PC-3 (cell line): ENCODE data around the gene TEKT3. TPM values are rescaled to one million over a fixed set of nuclear protein-coding genes. Genes with fewer than 3 reads are reported as not detected.
A peak's percentile ranks its signal among the peaks of the same experiment; 100 is the strongest.

Source experiments
- ATAC-seq: fragments of 200-7000 bp; cut with Tn5 transposase; 2 replicates; pipeline ENCODE4 v1.9.1; 2020; ENCODE audit warnings: mild to moderate bottlenecking, moderate library complexity
- BruUV-seq: library from RNA; stranded (reverse); fragments of 400-500 nt; replicated peaks from 2 replicates; lab custom pipeline; 2021; lab: Mats Ljungman, UMichigan
- CTCF ChIA-PET: fragments of 300-600 bp; sonication (Branson Sonifier 250); formaldehyde crosslinking; loops from one replicate; lab custom pipeline; 2022; ENCODE audit warnings: antibody characterized with exemption; lab: Charles Lee
- POLR2A ChIA-PET: fragments of 300-600 bp; sonication (Branson Sonifier 250); formaldehyde crosslinking; loops from one replicate; lab custom pipeline; 2022; ENCODE audit warnings: antibody characterized with exemption; ENCODE audit not compliant: unreplicated experiment; lab: Charles Lee
- DNase-seq: peaks from one replicate; pipeline ENCODE4 v3.0.0-alpha.2; 2015
- H2AFZ ChIP-seq: fragments of 300-600 bp; sonication (generic); 2 replicates; pipeline ENCODE4 v1.6.0; 2016; ENCODE audit warnings: antibody characterized with exemption, low read length
- H3F3A ChIP-seq: fragments of 300-600 bp; sonication (generic); one replicate; pipeline ENCODE4 v1.6.0; 2017; ENCODE audit warnings: antibody characterized with exemption, low read length, control low read depth, mild to moderate bottlenecking; ENCODE audit not compliant: unreplicated experiment
- H3K27ac ChIP-seq: fragments of 300-600 bp; sonication (generic); 2 replicates; pipeline ENCODE4 v1.5.1; 2016; ENCODE audit warnings: mild to moderate bottlenecking, low read length
- H3K27me3 ChIP-seq: fragments of 300-600 bp; sonication (generic); 2 replicates; pipeline ENCODE4 v1.6.1; 2016; ENCODE audit warnings: low read length, mixed read lengths
- H3K36me3 ChIP-seq: fragments of 300-600 bp; sonication (generic); 2 replicates; pipeline ENCODE4 v1.6.1; 2016; ENCODE audit warnings: low read depth, mixed run types, low read length, mixed read lengths
- H3K4me1 ChIP-seq: fragments of 300-600 bp; sonication (generic); 2 replicates; pipeline ENCODE4 v1.5.1; 2016; ENCODE audit warnings: low read length; ENCODE audit not compliant: insufficient read depth
- H3K4me2 ChIP-seq: fragments of 300-600 bp; sonication (generic); 2 replicates; pipeline ENCODE4 v1.6.0; 2016; ENCODE audit warnings: low read length
- H3K4me3 ChIP-seq: fragments of 300-600 bp; sonication (generic); 2 replicates; pipeline ENCODE4 v1.5.1; 2016; ENCODE audit warnings: mild to moderate bottlenecking, low read length, mixed read lengths
- H3K79me2 ChIP-seq: fragments of 300-600 bp; sonication (generic); 2 replicates; pipeline ENCODE4 v1.6.1; 2017; ENCODE audit warnings: low read length, mixed read lengths
- H3K9ac ChIP-seq: fragments of 300-600 bp; sonication (generic); 2 replicates; pipeline ENCODE4 v1.6.0; 2016; ENCODE audit warnings: mild to moderate bottlenecking, low read length
- H3K9me2 ChIP-seq: fragments of 300-600 bp; sonication (generic); replicated peaks from 2 replicates; pipeline ENCODE4 v1.6.1; 2016; ENCODE audit warnings: mixed run types, low read length, mixed read lengths
- H3K9me3 ChIP-seq: fragments of 300-600 bp; sonication (generic); 2 replicates; pipeline ENCODE4 v1.6.1; 2016; ENCODE audit warnings: low read length, mixed read lengths
- H4K20me1 ChIP-seq: fragments of 300-600 bp; sonication (generic); 2 replicates; pipeline ENCODE4 v1.6.1; 2016; ENCODE audit warnings: low read length, mixed read lengths
- EZH2 ChIP-seq: fragments of 300-600 bp; sonication (generic); IDR thresholded peaks from one replicate; pipeline ENCODE4 v1.6.1; 2017; ENCODE audit warnings: antibody characterized with exemption, mild to moderate bottlenecking, low read length; ENCODE audit not compliant: unreplicated experiment
- EZH2phosphoT487 ChIP-seq: fragments of 300-600 bp; sonication (generic); IDR thresholded peaks from 2 replicates; pipeline ENCODE4 v1.6.1; 2018; ENCODE audit warnings: mild to moderate bottlenecking, antibody characterized with exemption, low read length, borderline replicate concordance
- intact Hi-C: fragments of 100-400 bp; cut with micrococcal nuclease; formaldehyde crosslinking; loops from 2 replicates; pipeline ENCODE4 v1.9.0; 2023
- total RNA-seq: library from RNA; depleted of rRNA; stranded (reverse); fragments of >200 nt; gene quantifications from 2 replicates; pipeline ENCODE4 v1.2.3, GENCODE V29; 2014
- TF ChIP-seq, protein P1 (sequence below): fragments of 300-600 bp; sonication (generic); conservative IDR thresholded peaks from 2 replicates; pipeline ENCODE4 v1.5.1; 2017; ENCODE audit warnings: antibody characterized with exemption, low read depth, mild to moderate bottlenecking, low read length

TEKT3 gene
- total RNA-seq, 1 experiment from 2014 or later: not detected

DNA sequence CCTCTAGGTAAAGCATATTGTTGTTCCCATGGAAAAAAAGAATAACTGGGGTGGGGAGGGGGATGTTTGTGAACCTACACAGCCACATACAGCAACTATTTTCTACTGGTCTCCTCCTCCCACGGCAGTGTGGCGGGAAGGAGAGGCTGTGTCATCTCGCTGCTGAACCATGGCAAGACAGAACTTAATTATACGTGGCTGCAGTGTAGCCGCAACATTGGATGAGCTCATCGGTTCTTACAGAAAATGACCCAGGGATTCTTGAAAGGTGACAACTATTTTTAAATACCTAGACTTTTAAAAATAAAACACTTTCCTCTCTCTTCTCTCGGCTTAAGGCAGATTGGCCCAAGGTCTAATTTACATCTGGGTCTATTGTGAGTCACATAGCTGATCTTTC, 19.8 kb upstream of the TEKT3 start:
- Histone ChIP-seq H4K20me1 (no peaks in the 10 kb centered on the region), H3K4me2 (no peak overlapping the region), H3K9me2 (no peaks in the 10 kb centered on the region), H3F3A (no peaks in the 10 kb centered on the region), H3K9me3 (no peaks in the 10 kb centered on the region), H3K4me3 (no peak overlapping the region), H3K9ac (no peak overlapping the region), H3K27ac (no peak overlapping the region), H3K4me1 (no peaks in the 10 kb centered on the region), H3K27me3 (no peaks in the 10 kb centered on the region), H2AFZ (no peak overlapping the region), H3K36me3 (no peaks in the 10 kb centered on the region), H3K79me2 (no peaks in the 10 kb centered on the region)
- ChIA-PET POLR2A (interaction anchor here (1.0 kb wide), 1 partner anchor 9 kb away, joined by 3 read pairs; no protein-coding TSS in a partner anchor), CTCF (no interaction called here)
- ATAC-seq (no peak), DNase-seq (no peak)
- BruUV-seq: no TSS peak
- TF ChIP-seq EZH2: no peak
- TF ChIP-seq, protein P1, sequence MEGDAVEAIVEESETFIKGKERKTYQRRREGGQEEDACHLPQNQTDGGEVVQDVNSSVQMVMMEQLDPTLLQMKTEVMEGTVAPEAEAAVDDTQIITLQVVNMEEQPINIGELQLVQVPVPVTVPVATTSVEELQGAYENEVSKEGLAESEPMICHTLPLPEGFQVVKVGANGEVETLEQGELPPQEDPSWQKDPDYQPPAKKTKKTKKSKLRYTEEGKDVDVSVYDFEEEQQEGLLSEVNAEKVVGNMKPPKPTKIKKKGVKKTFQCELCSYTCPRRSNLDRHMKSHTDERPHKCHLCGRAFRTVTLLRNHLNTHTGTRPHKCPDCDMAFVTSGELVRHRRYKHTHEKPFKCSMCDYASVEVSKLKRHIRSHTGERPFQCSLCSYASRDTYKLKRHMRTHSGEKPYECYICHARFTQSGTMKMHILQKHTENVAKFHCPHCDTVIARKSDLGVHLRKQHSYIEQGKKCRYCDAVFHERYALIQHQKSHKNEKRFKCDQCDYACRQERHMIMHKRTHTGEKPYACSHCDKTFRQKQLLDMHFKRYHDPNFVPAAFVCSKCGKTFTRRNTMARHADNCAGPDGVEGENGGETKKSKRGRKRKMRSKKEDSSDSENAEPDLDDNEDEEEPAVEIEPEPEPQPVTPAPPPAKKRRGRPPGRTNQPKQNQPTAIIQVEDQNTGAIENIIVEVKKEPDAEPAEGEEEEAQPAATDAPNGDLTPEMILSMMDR: no peak
- no peak for TF ChIP-seq EZH2phosphoT487
- intact Hi-C loops: no loop called here

- POLR2A ChIA-PET: no interaction called here
- DNase-seq (peak; percentile 38), ATAC-seq (no peak)
- intact Hi-C loops: no loop called here
- TF ChIP-seq, protein P1: no peak
- TF ChIP-seq EZH2: no peak
- no peak for TF ChIP-seq EZH2phosphoT487
- no peak overlapping the region for H3K9ac ChIP-seq
- H3K27ac ChIP-seq: no peak overlapping the region
- no peaks in the 10 kb centered on the region; the same call in 1 of the 2 replicates for H3K9me2 ChIP-seq
- no peaks in the 10 kb centered on the region for H4K20me1 ChIP-seq
- H3K4me3 ChIP-seq: no peak overlapping the region
- H3K4me1 ChIP-seq: peaks cover 25% of the 10 kb centered on the region
- CTCF ChIA-PET: no interaction called here
- no peaks in the 10 kb centered on the region for H3K9me3 ChIP-seq
- H3K79me2 ChIP-seq: no peaks in the 10 kb centered on the region
- no peak overlapping the region for H2AFZ ChIP-seq
- H3K27me3 ChIP-seq: no peaks in the 10 kb centered on the region
- no TSS peak for BruUV-seq
- H3K4me2 ChIP-seq: no peak overlapping the region
- H3K36me3 ChIP-seq: no peaks in the 10 kb centered on the region
- H3F3A ChIP-seq: no peaks in the 10 kb centered on the region
These were observed 12.9 kb upstream of the TEKT3 start for GRCh38 chr17:15354256-15354655.

DNA sequence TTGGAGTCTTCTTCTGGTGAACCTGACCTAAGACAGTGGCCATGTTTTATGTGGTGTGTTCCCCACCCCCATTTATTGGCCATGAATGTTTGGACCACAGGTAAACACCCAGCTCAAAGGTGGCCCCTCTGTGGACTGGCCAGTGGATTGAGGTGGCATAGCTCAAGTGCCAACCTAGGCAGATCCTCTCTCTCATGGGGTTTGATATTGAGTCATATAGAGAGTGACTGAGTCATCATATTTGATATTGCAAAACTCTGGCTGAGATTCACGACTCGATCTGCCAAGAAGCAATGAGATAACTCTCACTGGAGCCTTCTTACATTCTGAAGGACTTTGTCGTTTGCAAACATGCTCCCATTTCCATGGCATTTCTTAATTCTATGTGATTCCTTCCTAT, 10.5 kb upstream of the TEKT3 start:
- DNase-seq: peak; percentile 97
- CTCF ChIA-PET: no interaction called here

More for the DNA sequence above, 10.5 kb upstream of the TEKT3 start:
- H2AFZ ChIP-seq: no peak overlapping the region
- BruUV-seq: no TSS peak
- H3K4me3 ChIP-seq: no peak overlapping the region
- H3K36me3 ChIP-seq: no peaks in the 10 kb centered on the region
- H3K4me2 ChIP-seq: peak overlapping the region; percentile 48
- no peaks in the 10 kb centered on the region; the same call in 1 of the 2 replicates for H3K9me2 ChIP-seq
- H3K4me1 ChIP-seq: peaks cover 48% of the 10 kb centered on the region
- no peaks in the 10 kb centered on the region for H4K20me1 ChIP-seq
- no peaks in the 10 kb centered on the region for H3F3A ChIP-seq
- peak; percentile 71 for ATAC-seq
- intact Hi-C loops: no loop called here
- no peaks in the 10 kb centered on the region for H3K9me3 ChIP-seq
- H3K27me3 ChIP-seq: no peaks in the 10 kb centered on the region
- H3K27ac ChIP-seq: peak overlapping the region; percentile 60
- TF ChIP-seq, protein P1: no peak
- TF ChIP-seq EZH2: no peak
- TF ChIP-seq EZH2phosphoT487: no peak
- H3K79me2 ChIP-seq: no peaks in the 10 kb centered on the region
- H3K9ac ChIP-seq: peak overlapping the region; percentile 10; the same call in 1 of the 2 replicates
- POLR2A ChIA-PET: no interaction called here
